HG02588 (cell line): ENCODE results near the gene DHRS1.

Experiments used
- ATAC-seq: cut with Tn5 transposase; IDR thresholded peaks from one replicate; pipeline ENCODE4 v1.9.1; 2021; ENCODE audit warnings: mild to moderate bottlenecking, moderate library complexity; ENCODE audit not compliant: unreplicated experiment

Gene DHRS1

GRCh38 chr14:24286996-24287395 lies 12.6 kb downstream of the DHRS1 start:
- no peak for ATAC-seq

GRCh38 chr14:24285351-24285750 lies 14.2 kb downstream of the DHRS1 start:
- ATAC-seq: no peak

- no peak for ATAC-seq
Observed at GRCh38 chr14:24284501-24285035, 15.0 kb downstream of the DHRS1 start.

- ATAC-seq: no peak
Observed at GRCh38 chr14:24283796-24284460, 15.7 kb downstream of the DHRS1 start.

- no peak for ATAC-seq
Observed at GRCh38 chr14:24282736-24283135, 16.8 kb downstream of the DHRS1 start.

GRCh38 chr14:24281636-24282035 lies 17.9 kb downstream of the DHRS1 start:
- no peak for ATAC-seq

GRCh38 chr14:24280797-24281460 lies 18.7 kb downstream of the DHRS1 start:
- no peak for ATAC-seq

- peak; percentile 68 for ATAC-seq
Observed at GRCh38 chr14:24279301-24280186, 20.0 kb downstream of the DHRS1 start.

GRCh38 chr14:24278424-24278823 lies 21.2 kb downstream of the DHRS1 start:
- ATAC-seq: no peak

GRCh38 chr14:24277606-24278321 lies 21.8 kb downstream of the DHRS1 start:
- no peak for ATAC-seq

GRCh38 chr14:24277071-24277470 lies 22.5 kb downstream of the DHRS1 start:
- ATAC-seq: no peak

GRCh38 chr14:24274101-24274543 lies 25.5 kb downstream of the DHRS1 start:
- ATAC-seq: peak; percentile 37

GRCh38 chr14:24273422-24273998 lies 26.1 kb downstream of the DHRS1 start:
- no peak for ATAC-seq

GRCh38 chr14:24272467-24272866 lies 27.1 kb downstream of the DHRS1 start:
- no peak for ATAC-seq

- no peak for ATAC-seq
Observed at GRCh38 chr14:24271834-24272263, 27.7 kb downstream of the DHRS1 start.

GRCh38 chr14:24271134-24271833 lies 28.3 kb downstream of the DHRS1 start, which contains the start of gene RABGGTA:
RABGGTA (minus strand) TSS chr14:24271597; CDS start chr14:24271115, 482 bp downstream.
- ATAC-seq: peak; percentile 88

- ATAC-seq: no peak
Observed at GRCh38 chr14:24270537-24271133, 28.9 kb downstream of the DHRS1 start.

GRCh38 chr14:24269910-24270536 lies 29.6 kb downstream of the DHRS1 start:
- ATAC-seq: no peak

GRCh38 chr14:24269368-24269767 lies 30.2 kb downstream of the DHRS1 start:
- no peak for ATAC-seq
